K562 (cell line): ENCODE results near the gene SURF4. TPM values are rescaled to one million over a fixed set of nuclear protein-coding genes. Genes with fewer than 3 reads are reported as not detected.

Experiments
- ATAC-seq: fragments of 200-7000 bp; cut with Tn5 transposase; 3 replicates; pipeline ENCODE4 v1.9.1; 2020; ENCODE audit warnings: moderate library complexity
- BruUV-seq: library from RNA; stranded (reverse); fragments of 400-500 nt; replicated peaks from 2 replicates; lab custom pipeline; 2021; lab: Mats Ljungman, UMichigan
- CTCF ChIA-PET: fragments of 300-600 bp; formaldehyde crosslinking; extraction: SDS; loops from one replicate; lab custom pipeline; 2021; ENCODE audit warnings: low intra/inter-chr PET ratio; lab: Yijun Ruan, JAX
- POLR2A ChIA-PET: fragments of 300-600, 350-650 bp; sonication (Branson Sonifier 250); formaldehyde crosslinking; extraction: SDS; loops from one replicate; lab custom pipeline; 2021; ENCODE audit warnings: antibody characterized with exemption, inconsistent platforms; lab: Yijun Ruan, JAX
- DNase-seq, 4 experiments: peaks; one replicate each; pipeline versions ENCODE4 v3.0.0 to v3.0.0-alpha.2; 2011 to 2018; ENCODE audit warnings: low spot score in 3 of 4, mixed read lengths in 3 of 4; ENCODE audit errors: extremely low read depth in 1 of 4
- FAIRE-seq: peaks from 2 replicates; lab custom pipeline; 2011; peaks lifted over from hg19 to GRCh38; lab: Jason Lieb, UNC
- H2AFZ ChIP-seq: 2 replicates; pipeline ENCODE4 v1.6.0; 2011; ENCODE audit warnings: low read depth, low read length, control low read depth, inconsistent platforms
- H3K27ac ChIP-seq: fragments of 200-600 bp; 3 replicates; pipeline ENCODE4 v1.8.0; 2011; ENCODE audit warnings: low read depth, mild to moderate bottlenecking, control low read depth, inconsistent platforms, low read length, moderate library complexity, mixed read lengths; ENCODE audit errors: extremely low read depth
- H3K27me3 ChIP-seq, 2 experiments: fragments of 300-600 bp in 1 of 2; 2 replicates in 1 of 2; 3 replicates in 1 of 2; pipeline versions ENCODE4 v1.6.0 to v1.8.0; 2011; ENCODE audit warnings: inconsistent platforms in 2 of 2, low read length in 2 of 2, mild to moderate bottlenecking in 1 of 2, mixed read lengths in 1 of 2, moderate library complexity in 1 of 2; ENCODE audit not compliant: control insufficient read depth in 2 of 2, insufficient read depth in 2 of 2
- H3K36me3 ChIP-seq: fragments of 300-600 bp; 3 replicates; pipeline ENCODE4 v1.8.0; 2011; ENCODE audit warnings: mild to moderate bottlenecking, low read length, inconsistent platforms; ENCODE audit not compliant: control insufficient read depth, insufficient read depth
- H3K4me1 ChIP-seq, 2 experiments: fragments of 200-600 bp in 1 of 2; replicated peaks in 1 of 2; 2 replicates in 1 of 2; 3 replicates in 1 of 2; pipeline versions ENCODE4 v1.5.1 to v1.8.0; 2011; ENCODE audit warnings: inconsistent platforms in 2 of 2, low read length in 2 of 2, mild to moderate bottlenecking in 1 of 2, mixed read lengths in 1 of 2, moderate library complexity in 1 of 2; ENCODE audit not compliant: control insufficient read depth in 2 of 2, insufficient read depth in 2 of 2
- H3K4me2 ChIP-seq: 2 replicates; pipeline ENCODE4 v1.6.1; 2011; ENCODE audit warnings: low read length, control low read depth, inconsistent platforms, mixed read lengths; ENCODE audit not compliant: insufficient read depth
- H3K4me3 ChIP-seq: fragments of 200-600 bp; sonication (generic), shearing (Covaris generic); 2 replicates; pipeline ENCODE4 v1.5.1; 2016; ENCODE audit warnings: control low read depth, inconsistent platforms
- H3K79me2 ChIP-seq: fragments of 200-600 bp; 3 replicates; pipeline ENCODE4 v1.8.0; 2011; ENCODE audit warnings: low read length, inconsistent platforms; ENCODE audit not compliant: control insufficient read depth, insufficient read depth
- H3K9ac ChIP-seq, 2 experiments: 2 replicates each; pipeline versions ENCODE4 v1.6.0 to v1.6.1; 2011; ENCODE audit warnings: low read depth in 2 of 2, low read length in 2 of 2, control low read depth in 1 of 2, inconsistent platforms in 1 of 2, mild to moderate bottlenecking in 1 of 2, mixed read lengths in 1 of 2; ENCODE audit not compliant: insufficient read depth in 1 of 2
- H3K9me1 ChIP-seq: one replicate; pipeline ENCODE4 v1.6.0; 2011; ENCODE audit warnings: inconsistent platforms, mild to moderate bottlenecking, low read length, moderate library complexity; ENCODE audit not compliant: control insufficient read depth, insufficient read depth
- H3K9me3 ChIP-seq: replicated peaks from 2 replicates; pipeline ENCODE4 v1.5.1; 2011; ENCODE audit warnings: low read depth, low read length, inconsistent platforms; ENCODE audit not compliant: control insufficient read depth, insufficient read depth
- H4K20me1 ChIP-seq: replicated peaks from 2 replicates; pipeline ENCODE4 v1.6.1; 2011; ENCODE audit warnings: low read length, inconsistent platforms, mixed read lengths; ENCODE audit not compliant: control insufficient read depth, insufficient read depth
- CUX1 ChIP-seq: fragments of 200-800 bp; sonication (Bioruptor generic); IDR thresholded peaks from 2 replicates; pipeline ENCODE4 v1.6.1; 2016; ENCODE audit warnings: missing genetic modification characterization, missing compliant biosample characterization
- HMG20A ChIP-seq: fragments of 450-650 bp; formaldehyde crosslinking; conservative IDR thresholded peaks from 2 replicates; pipeline ENCODE4 v1.4.0; 2020; ENCODE audit warnings: mild to moderate bottlenecking, mixed read lengths
- IFI16 ChIP-seq: fragments of 250-450 bp; sonication (Bioruptor Pico); IDR thresholded peaks from 2 replicates; pipeline ENCODE4 v2.1.2; 2022; ENCODE audit warnings: mild to moderate bottlenecking, inconsistent platforms
- POLR2G ChIP-seq: fragments of 200-400 bp; formaldehyde crosslinking; IDR thresholded peaks from 2 replicates; pipeline ENCODE4 v1.6.1; 2017; ENCODE audit warnings: low read depth, mild to moderate bottlenecking, antibody characterized with exemption, low read length, moderate library complexity
- SP1 ChIP-seq: sonication (generic); formaldehyde crosslinking; IDR thresholded peaks from 2 replicates; pipeline ENCODE4 v1.8.1; 2022; ENCODE audit warnings: mild to moderate bottlenecking, missing genetic modification reagents
- ZNF766 ChIP-seq: fragments of 200-800 bp; sonication (Bioruptor generic); conservative IDR thresholded peaks from 2 replicates; pipeline ENCODE4 v1.6.1; 2016; ENCODE audit warnings: missing genetic modification characterization, missing compliant biosample characterization
- WGBS: fragments of 100-300 bp; shearing (Covaris generic); methylation state at CpG from one replicate; pipeline ENCODE4 v1.1.6; 2016; ENCODE audit warnings: low coverage, mixed read lengths; ENCODE audit not compliant: insufficient coverage; ENCODE audit errors: missing lambda C conversion rate; 5-methylcytosine and 5-hydroxymethylcytosine counted together
- in situ Hi-C: fragments of 300-500 bp; cut with MboI; formaldehyde crosslinking; loops from 4 replicates; pipeline ENCODE4 v1.15.0; 2018; ENCODE audit warnings: inconsistent platforms, mixed read lengths
- intact Hi-C: fragments of 100-400 bp; cut with micrococcal nuclease; formaldehyde crosslinking; loops from 2 replicates; pipeline ENCODE4 v1.14.2; 2022
- polyA plus RNA-seq, 8 experiments: library from polyadenylated mRNA; depleted of rRNA in 4 of 8; stranded (reverse) in 5 of 8; unstranded in 3 of 8; fragments of >200 nt; fragmentation: Nextera tagmentation in 2 of 8; fragmentation: Illumina TruSeq in 1 of 8; extraction: Ambion mirVana in 2 of 8; extraction: Trizol in 1 of 8; gene quantifications; 2 replicates each; pipeline versions ENCODE4 v1.2.1 to v1.2.3, GENCODE V29; 2011 to 2014; ENCODE audit warnings: inconsistent platforms in 1 of 8, missing spikeins in 1 of 8
- total RNA-seq, 7 experiments: library from RNA; depleted of rRNA in 6 of 7; stranded (reverse); fragments of >200 nt in 6 of 7; fragmentation: Illumina TruSeq in 2 of 7; extraction: Trizol in 2 of 7; gene quantifications; 2 replicates each; pipeline versions ENCODE4 v1.2.1 to v1.2.3, GENCODE V29; 2011 to 2021; ENCODE audit warnings: low replicate concordance in 1 of 7

The SURF4 gene
- total and polyA plus RNA-seq, 9 of the 15 experiments (the other 6 are each of a cell fraction or from before 2014, with no cell fraction given), result 8.4 to 176 (median 130) TPM

- H3K27ac ChIP-seq, result no peak overlapping the region
- DNase-seq (no peak), FAIRE-seq (no peak), ATAC-seq (no peak)
- no peaks in the 10 kb centered on the region for H3K9me3 ChIP-seq
- H3K4me2 ChIP-seq, result no peak overlapping the region
- peaks cover 9 to 31% of the 10 kb centered on the region in 2 experiments; a peak in 4 of 5 replicates for H3K4me1 ChIP-seq
- H3K4me3 ChIP-seq, result no peak overlapping the region
- peaks cover 2% of the 10 kb centered on the region; the same call in 1 of the 2 replicates for H4K20me1 ChIP-seq
- 90% methylated on average over 14 of the region's 15 CpGs for WGBS
- TF ChIP-seq CUX1 (CRISPR knock-in tag) (no peak), POLR2G (0 out of 2 replicates have a peak, but pooled peaks have one; percentile 6), ZNF766 (no peak), IFI16 (CRISPR knock-in tag) (no peak), HMG20A (CRISPR knock-in tag) (no peak), SP1 (no peak)
- CTCF ChIA-PET, result no interaction called here
- in situ Hi-C loops, result no loop called here
- H3K36me3 ChIP-seq, result peaks cover 83% of the 10 kb centered on the region
- no peak overlapping the region for H2AFZ ChIP-seq
- peak overlapping the region in 1 of 2 experiments; percentile 80; a peak in 2 of 4 replicates for H3K9ac ChIP-seq
- no peaks in the 10 kb centered on the region for H3K27me3 ChIP-seq
- H3K9me1 ChIP-seq, result no peaks in the 10 kb centered on the region
- intact Hi-C loops, result no loop called here
- POLR2A ChIA-PET, result interaction anchor here (0.5 to 2.7 kb wide), 5 partner anchors 9 to 107 kb away, joined by 3 to 18 read pairs (median 5); no protein-coding TSS in a partner anchor
- no TSS peak for BruUV-seq
- peaks cover 14% of the 10 kb centered on the region for H3K79me2 ChIP-seq
Measured at GRCh38 chr9:133341369-133342068, 34.3 kb downstream of the SURF4 start.
